Spleen (tissue), 11 donors: ENCODE results near the gene SHFL. TPM values are rescaled to one million over a fixed set of nuclear protein-coding genes. Genes with fewer than 3 reads are reported as not detected.

Experiments used
- DNase-seq: peaks from one replicate; pipeline ENCODE4 v3.0.0-alpha.2; 2020
- H3K27ac ChIP-seq, 8 donors: fragments of 200-600 bp; sonication (generic) in 7 of 8; 1 replicate in 4 of 8; 2 replicates in 4 of 8; pipeline versions ENCODE4 v1.5.0 to v1.8.0; 2016 to 2021; ENCODE audit warnings: inconsistent platforms in 4 of 8, mild to moderate bottlenecking in 4 of 8, moderate library complexity in 1 of 8
- H3K27me3 ChIP-seq, 7 donors: fragments of 200-600 bp; sonication (generic) in 6 of 7; replicated peaks in 1 of 7; 1 replicate in 4 of 7; 2 replicates in 3 of 7; pipeline versions ENCODE4 v1.5.0 to v1.8.0; 2016 to 2021; ENCODE audit warnings: inconsistent platforms in 3 of 7, mild to moderate bottlenecking in 1 of 7
- H3K36me3 ChIP-seq, 6 donors: fragments of 200-600 bp; sonication (generic) in 5 of 6; 1 replicate in 4 of 6; 2 replicates in 2 of 6; pipeline versions ENCODE4 v1.5.0 to v1.8.0; 2016 to 2021; ENCODE audit warnings: inconsistent platforms in 2 of 6
- H3K4me1 ChIP-seq, 6 donors: fragments of 200-600 bp; sonication (generic) in 5 of 6; 1 replicate in 3 of 6; 2 replicates in 3 of 6; pipeline versions ENCODE4 v1.5.0 to v1.8.0; 2016 to 2021; ENCODE audit warnings: inconsistent platforms in 3 of 6
- H3K4me3 ChIP-seq, 8 donors: fragments of 200-600 bp; sonication (generic) in 7 of 8; 1 replicate in 4 of 8; 2 replicates in 4 of 8; pipeline versions ENCODE4 v1.5.0 to v1.8.0; 2016 to 2021; ENCODE audit warnings: inconsistent platforms in 4 of 8, mild to moderate bottlenecking in 4 of 8, moderate library complexity in 2 of 8
- H3K9me3 ChIP-seq, 8 donors: fragments of 200-600 bp; sonication (generic) in 7 of 8; 1 replicate in 4 of 8; 2 replicates in 4 of 8; pipeline versions ENCODE4 v1.5.0 to v1.8.0; 2016 to 2021; ENCODE audit warnings: inconsistent platforms in 4 of 8
- POLR2A ChIP-seq, 3 donors: fragments of 450-650 bp; IDR thresholded peaks; one replicate each; pipeline ENCODE4 v1.5.1; 2017; ENCODE audit warnings: antibody characterized with exemption in 3 of 3, mild to moderate bottlenecking in 1 of 3
- POLR2AphosphoS5 ChIP-seq, 3 donors: sonication (generic); formaldehyde crosslinking; IDR thresholded peaks; one replicate each; pipeline ENCODE4 v1.5.1; 2017; ENCODE audit warnings: antibody characterized with exemption in 3 of 3
- WGBS, 5 donors: extraction: QIAGEN DNeasy Blood & Tissue Kit in 3 of 5; methylation state at CpG; one replicate each; pipeline versions ENCODE4 v1.1.5 to v1.1.7; 2013 to 2018; 5-methylcytosine and 5-hydroxymethylcytosine counted together
- intact Hi-C: fragments of 100-400 bp; cut with DNase I; formaldehyde crosslinking; loops from one replicate; pipeline ENCODE4 v1.15.0; 2023; ENCODE audit warnings: low total_unique reads
- polyA plus RNA-seq, 3 donors: library from polyadenylated mRNA; stranded (reverse); fragments of 200-250 nt; gene quantifications; one replicate each; pipeline ENCODE4 v1.2.1, GENCODE V29; 2013
- total RNA-seq, 7 donors: library from RNA; depleted of rRNA in 3 of 7; stranded (reverse); fragments of >200 nt in 3 of 7; fragmentation: NEBNext Ultra II Directional in 4 of 7; extraction: Animal tissue kit (Norgen Biotek cat#: 25700) in 4 of 7; gene quantifications; one replicate each; pipeline versions ENCODE4 v1.1.0 to v1.2.1, GENCODE V29; 2016 to 2021
- TF ChIP-seq, protein P1 (sequence below), 11 experiments: fragments of 200-600 bp in 7 of 11; fragments of 450-650 bp in 4 of 11; sonication (generic) in 4 of 11; IDR thresholded peaks in 8 of 11; conservative IDR thresholded peaks in 3 of 11; 1 replicate in 7 of 11; 2 replicates in 4 of 11; pipeline versions ENCODE4 v1.4.0 to v1.8.0; 2016 to 2021; ENCODE audit warnings: antibody characterized with exemption in 11 of 11, inconsistent platforms in 4 of 11, mild to moderate bottlenecking in 1 of 11
- donor health status: healthy with polysubstance abuse.
- donor health status: DM: no; HTN: no; CAD: no; lungs with moderate emphysema.
- donor health status: DM: no; HTN: no; CAD: no.
- donor health status: Bipolar disorder and iron deficiency.
- donor health status: healthy.
- donor health status: DM: no; HTN: no; CAD: no.
- donor health status: DM: yes; HTN: yes; CAD: no.

SHFL gene
- total and polyA plus RNA-seq, 10 donors: 33.0 to 65.6 (median 55.1) TPM

GRCh38 chr19:10132905-10133304 lies 46.8 kb downstream of the SHFL start:
- Histone ChIP-seq H3K36me3 (peaks cover 0 to 100% (median 82%) of the 10 kb centered on the region in 6 donors), H3K9me3 (no peaks in the 10 kb centered on the region), H3K4me1 (no peaks in the 10 kb centered on the region), H3K4me3 (no peak overlapping the region), H3K27me3 (no peaks in the 10 kb centered on the region), H3K27ac (no peak overlapping the region)
- 85 to 91% (median 90%) methylated on average over 7 of the region's 7 CpGs for WGBS, 5 donors
- intact Hi-C loops: no loop called here
- no peak for DNase-seq
- TF ChIP-seq POLR2A (IDR thresholded peaks at IDR 0.05) (no peak), POLR2AphosphoS5 (IDR thresholded peaks at IDR 0.05) (no peak)
- TF ChIP-seq, protein P1, sequence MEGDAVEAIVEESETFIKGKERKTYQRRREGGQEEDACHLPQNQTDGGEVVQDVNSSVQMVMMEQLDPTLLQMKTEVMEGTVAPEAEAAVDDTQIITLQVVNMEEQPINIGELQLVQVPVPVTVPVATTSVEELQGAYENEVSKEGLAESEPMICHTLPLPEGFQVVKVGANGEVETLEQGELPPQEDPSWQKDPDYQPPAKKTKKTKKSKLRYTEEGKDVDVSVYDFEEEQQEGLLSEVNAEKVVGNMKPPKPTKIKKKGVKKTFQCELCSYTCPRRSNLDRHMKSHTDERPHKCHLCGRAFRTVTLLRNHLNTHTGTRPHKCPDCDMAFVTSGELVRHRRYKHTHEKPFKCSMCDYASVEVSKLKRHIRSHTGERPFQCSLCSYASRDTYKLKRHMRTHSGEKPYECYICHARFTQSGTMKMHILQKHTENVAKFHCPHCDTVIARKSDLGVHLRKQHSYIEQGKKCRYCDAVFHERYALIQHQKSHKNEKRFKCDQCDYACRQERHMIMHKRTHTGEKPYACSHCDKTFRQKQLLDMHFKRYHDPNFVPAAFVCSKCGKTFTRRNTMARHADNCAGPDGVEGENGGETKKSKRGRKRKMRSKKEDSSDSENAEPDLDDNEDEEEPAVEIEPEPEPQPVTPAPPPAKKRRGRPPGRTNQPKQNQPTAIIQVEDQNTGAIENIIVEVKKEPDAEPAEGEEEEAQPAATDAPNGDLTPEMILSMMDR (IDR thresholded peaks at IDR 0.05 in 8 of 11, conservative IDR thresholded peaks at IDR 0.05 in 3 of 11): no peak

GRCh38 chr19:10133596-10133995 lies 47.5 kb downstream of the SHFL start:
- Histone ChIP-seq H3K27ac (no peak overlapping the region), H3K36me3 (peaks cover 0 to 100% (median 86%) of the 10 kb centered on the region in 6 donors), H3K27me3 (no peaks in the 10 kb centered on the region), H3K4me3 (no peak overlapping the region), H3K9me3 (no peaks in the 10 kb centered on the region), H3K4me1 (no peaks in the 10 kb centered on the region)
- intact Hi-C loops: no loop called here
- TF ChIP-seq, protein P1 (IDR thresholded peaks at IDR 0.05 in 8 of 11, conservative IDR thresholded peaks at IDR 0.05 in 3 of 11): no peak
- TF ChIP-seq POLR2AphosphoS5 (IDR thresholded peaks at IDR 0.05): no peak
- no peak for TF ChIP-seq POLR2A (IDR thresholded peaks at IDR 0.05)
- DNase-seq: no peak
- WGBS, 5 donors: 81 to 88% (median 86%) methylated on average over 11 of the region's 11 CpGs

GRCh38 chr19:10134040-10134439 lies 47.9 kb downstream of the SHFL start:
- H3K4me1 ChIP-seq: no peaks in the 10 kb centered on the region
- H3K27me3 ChIP-seq: no peaks in the 10 kb centered on the region
- intact Hi-C loops: no loop called here
- TF ChIP-seq, protein P1 (IDR thresholded peaks at IDR 0.05 in 8 of 11, conservative IDR thresholded peaks at IDR 0.05 in 3 of 11): no peak
- no peak for TF ChIP-seq POLR2A (IDR thresholded peaks at IDR 0.05)
- peak in 1 of 3 donors; percentile 8 for TF ChIP-seq POLR2AphosphoS5 (IDR thresholded peaks at IDR 0.05)
- H3K36me3 ChIP-seq: peaks cover 0 to 100% (median 90%) of the 10 kb centered on the region in 6 donors
- WGBS, 5 donors: 80 to 95% (median 94%) methylated on average over 2 to 9 of the region's 9 CpGs
- H3K9me3 ChIP-seq: no peaks in the 10 kb centered on the region
- DNase-seq: no peak
- no peak overlapping the region for H3K27ac ChIP-seq
- no peak overlapping the region for H3K4me3 ChIP-seq

- H3K27ac ChIP-seq: no peak overlapping the region
- intact Hi-C loops: no loop called here
- peaks cover 0 to 100% (median 97%) of the 10 kb centered on the region in 6 donors for H3K36me3 ChIP-seq
- H3K27me3 ChIP-seq: no peaks in the 10 kb centered on the region
- TF ChIP-seq POLR2AphosphoS5 (IDR thresholded peaks at IDR 0.05): peak in 1 of 3 donors; percentile 48
- no peak for TF ChIP-seq POLR2A (IDR thresholded peaks at IDR 0.05)
- no peak overlapping the region for H3K4me3 ChIP-seq
- WGBS, 5 donors: 84 to 98% (median 93%) methylated on average over 18 to 39 of the region's 39 CpGs
- no peaks in the 10 kb centered on the region for H3K9me3 ChIP-seq
- H3K4me1 ChIP-seq: no peaks in the 10 kb centered on the region
- DNase-seq: no peak
Measured at GRCh38 chr19:10135551-10136334, 49.6 kb downstream of the SHFL start.
